Coronary artery (tissue), 2 donors: ENCODE data around the gene NIM1K.

ENCODE experiments used
- DNase-seq: peaks from one replicate; pipeline ENCODE4 v3.0.0-alpha.2; 2017; ENCODE audit warnings: low spot score
- H3K27ac ChIP-seq, 2 donors: fragments of 200-600 bp; sonication (generic); one replicate each; pipeline ENCODE4 v1.5.1; 2016 to 2019
- H3K4me3 ChIP-seq: fragments of 200-600 bp; sonication (generic); 2 replicates; pipeline ENCODE4 v1.5.1; 2016; ENCODE audit warnings: mild to moderate bottlenecking, moderate library complexity
- TF ChIP-seq, protein P1 (sequence below): fragments of 200-600 bp; sonication (generic); IDR thresholded peaks from one replicate; pipeline ENCODE4 v1.5.1; 2019; ENCODE audit warnings: antibody characterized with exemption

Gene NIM1K

DNA sequence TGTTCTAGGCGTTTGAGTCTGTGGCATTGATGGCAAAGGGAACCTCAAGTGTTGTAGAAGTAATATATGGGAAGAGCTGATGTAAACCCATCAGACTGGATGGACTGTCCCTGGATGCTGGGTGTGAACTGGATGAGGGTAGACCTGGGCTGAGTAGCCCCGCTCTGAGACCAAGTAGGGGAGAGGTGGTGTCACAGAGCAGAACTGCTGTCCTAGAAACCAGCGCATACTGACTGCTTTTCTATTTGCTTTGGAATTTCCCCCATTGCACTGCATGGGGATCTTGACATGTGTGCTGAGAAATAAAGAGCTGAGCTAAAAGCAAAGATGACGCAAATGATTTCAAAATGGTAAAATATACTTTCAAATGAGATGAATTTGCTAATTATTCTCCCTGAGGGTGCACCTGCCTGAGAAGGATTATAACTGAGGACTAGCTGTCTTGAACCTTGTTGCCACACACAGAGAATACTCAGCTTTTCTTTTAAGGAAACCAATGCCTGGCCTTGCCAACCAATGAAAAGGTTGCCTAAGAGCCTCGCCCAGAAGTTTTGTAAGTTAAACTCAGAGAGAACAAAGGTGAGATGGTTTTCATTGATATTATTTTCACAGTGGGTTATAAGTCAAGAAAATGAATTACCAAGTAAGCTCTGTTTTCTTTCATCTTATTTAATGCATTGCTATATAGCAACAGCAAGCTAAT is 44.8 kb downstream of the NIM1K start:
- TF ChIP-seq, protein P1, sequence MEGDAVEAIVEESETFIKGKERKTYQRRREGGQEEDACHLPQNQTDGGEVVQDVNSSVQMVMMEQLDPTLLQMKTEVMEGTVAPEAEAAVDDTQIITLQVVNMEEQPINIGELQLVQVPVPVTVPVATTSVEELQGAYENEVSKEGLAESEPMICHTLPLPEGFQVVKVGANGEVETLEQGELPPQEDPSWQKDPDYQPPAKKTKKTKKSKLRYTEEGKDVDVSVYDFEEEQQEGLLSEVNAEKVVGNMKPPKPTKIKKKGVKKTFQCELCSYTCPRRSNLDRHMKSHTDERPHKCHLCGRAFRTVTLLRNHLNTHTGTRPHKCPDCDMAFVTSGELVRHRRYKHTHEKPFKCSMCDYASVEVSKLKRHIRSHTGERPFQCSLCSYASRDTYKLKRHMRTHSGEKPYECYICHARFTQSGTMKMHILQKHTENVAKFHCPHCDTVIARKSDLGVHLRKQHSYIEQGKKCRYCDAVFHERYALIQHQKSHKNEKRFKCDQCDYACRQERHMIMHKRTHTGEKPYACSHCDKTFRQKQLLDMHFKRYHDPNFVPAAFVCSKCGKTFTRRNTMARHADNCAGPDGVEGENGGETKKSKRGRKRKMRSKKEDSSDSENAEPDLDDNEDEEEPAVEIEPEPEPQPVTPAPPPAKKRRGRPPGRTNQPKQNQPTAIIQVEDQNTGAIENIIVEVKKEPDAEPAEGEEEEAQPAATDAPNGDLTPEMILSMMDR, result no peak
- DNase-seq, result no peak
- Histone ChIP-seq H3K27ac (no peak overlapping the region), H3K4me3 (no peak overlapping the region)

DNA sequence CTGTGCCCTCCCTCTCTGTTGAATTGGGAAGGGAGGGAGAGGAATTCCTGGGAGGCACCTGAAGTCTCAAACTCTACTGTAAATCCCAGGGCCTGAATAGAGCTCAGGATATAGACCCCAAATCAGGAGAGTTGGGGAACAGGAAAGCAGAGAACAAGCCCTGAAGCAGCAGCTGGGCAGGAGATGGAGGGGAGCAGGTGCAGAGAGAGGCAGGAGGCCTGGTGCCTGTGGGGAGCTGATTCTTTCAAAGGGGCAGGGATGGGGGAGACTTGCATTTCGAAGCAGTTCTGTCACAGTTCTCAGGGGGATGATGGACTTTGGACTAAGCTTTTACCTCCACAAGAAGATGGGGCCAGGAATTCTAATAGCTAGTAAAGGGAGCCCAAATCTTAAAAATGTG is 50.2 kb downstream of the NIM1K start:
- Histone ChIP-seq H3K4me3 (no peak overlapping the region), H3K27ac (no peak overlapping the region)
- TF ChIP-seq, protein P1, result no peak
- DNase-seq, result no peak

GRCh38 chr5:43243270-43243669 is 51.2 kb downstream of the NIM1K start:
- Histone ChIP-seq H3K27ac (no peak overlapping the region), H3K4me3 (no peak overlapping the region)
- TF ChIP-seq, protein P1, result no peak
- DNase-seq, result no peak

DNA sequence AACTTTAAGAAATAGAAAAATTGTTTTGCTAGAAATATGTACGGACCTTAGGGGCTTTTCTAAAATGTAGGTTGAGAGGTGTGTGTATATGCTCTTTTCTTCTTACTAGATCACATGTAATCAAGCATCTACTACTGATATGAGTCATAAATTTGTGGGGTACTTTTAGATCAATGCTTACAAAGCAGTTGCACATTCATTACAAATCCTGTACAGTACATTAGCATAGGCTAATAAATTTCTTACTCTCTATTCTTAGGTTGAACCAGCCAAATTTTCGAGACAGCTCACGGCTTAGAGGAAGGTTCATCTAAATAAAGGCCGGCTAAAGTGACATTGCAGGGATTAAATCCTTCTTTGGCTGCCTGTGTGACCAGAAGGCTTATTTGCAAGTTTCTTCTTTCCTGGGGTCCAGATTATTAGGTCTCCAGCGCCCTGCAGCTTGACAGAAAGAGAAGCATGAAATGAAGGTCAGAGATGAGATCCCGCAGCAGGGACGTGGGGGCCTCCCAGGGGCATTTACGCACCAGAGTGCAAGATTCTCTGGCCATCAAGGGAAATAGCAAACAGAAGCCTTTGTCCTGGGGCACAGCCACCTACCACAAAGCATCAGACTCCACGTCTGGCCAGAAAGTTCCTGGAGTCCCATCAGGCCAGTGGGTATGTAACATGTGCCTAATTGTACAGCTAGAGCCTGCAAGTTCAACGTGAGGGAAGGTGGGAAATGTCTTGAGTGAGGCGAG is 53.0 kb downstream of the NIM1K start:
- H3K27ac ChIP-seq, result no peak overlapping the region
- no peak for DNase-seq

DNA sequence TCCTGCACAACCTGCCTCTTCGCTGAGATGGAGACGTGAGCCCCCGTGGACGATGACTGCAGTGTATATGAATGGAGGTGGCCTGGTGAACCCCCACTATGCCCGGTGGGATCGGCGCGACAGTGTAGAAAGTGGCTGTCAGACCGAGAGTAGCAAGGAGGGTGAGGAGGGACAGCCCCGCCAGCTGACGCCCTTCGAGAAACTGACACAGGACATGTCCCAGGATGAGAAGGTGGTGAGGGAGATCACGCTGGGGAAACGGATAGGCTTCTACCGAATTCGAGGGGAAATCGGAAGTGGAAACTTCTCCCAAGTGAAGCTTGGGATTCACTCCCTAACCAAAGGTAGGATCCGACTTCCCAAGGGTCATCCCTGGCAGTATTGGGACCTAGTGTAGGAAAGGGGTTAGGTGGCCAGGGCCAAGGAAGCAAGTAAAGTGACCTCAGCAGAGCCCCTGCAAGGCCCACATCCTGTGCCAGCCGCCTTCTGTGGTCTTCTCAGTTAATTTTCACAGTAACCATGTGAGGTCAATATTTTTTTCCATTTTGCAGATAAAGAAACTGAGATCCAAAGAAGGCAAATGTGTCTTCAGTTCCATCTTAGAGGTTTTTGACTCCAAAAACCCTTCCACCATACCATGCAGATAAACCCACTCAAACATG is 53.8 kb downstream of the NIM1K start:
- TF ChIP-seq, protein P1, result no peak
- no peak for DNase-seq
- Histone ChIP-seq H3K4me3 (no peak overlapping the region), H3K27ac (no peak overlapping the region)

More for the DNA sequence above, 53.0 kb downstream of the NIM1K start:
- TF ChIP-seq, protein P1, result no peak
- H3K4me3 ChIP-seq, result no peak overlapping the region

DNA sequence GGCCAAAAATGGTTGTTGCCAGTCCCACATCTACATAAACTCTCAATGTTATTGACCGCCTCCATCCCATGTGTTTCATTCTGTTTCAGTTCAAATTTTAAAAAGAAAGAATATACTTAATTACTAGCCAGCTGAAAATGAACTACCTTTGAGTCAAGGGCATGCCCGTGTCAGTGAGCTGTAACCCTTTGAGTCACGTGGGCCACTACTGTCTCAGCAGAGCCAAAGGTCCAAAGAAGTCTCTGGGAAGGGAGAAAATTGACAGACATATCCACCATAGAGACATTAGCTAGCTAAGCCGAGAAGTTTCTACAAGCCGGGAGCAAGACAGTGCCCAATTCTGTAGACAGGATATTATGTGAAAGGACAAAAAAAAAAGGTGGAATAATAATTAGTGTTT is 59.7 kb downstream of the NIM1K start:
- Histone ChIP-seq H3K27ac (no peak overlapping the region), H3K4me3 (no peak overlapping the region)
- TF ChIP-seq, protein P1, result no peak
- DNase-seq, result no peak
